ENCODE measurements around the gene PRAMEF9. TPM values are rescaled to one million over a fixed set of nuclear protein-coding genes. Genes with fewer than 3 reads are reported as not detected.

PRAMEF9 gene
- not detected in 2 replicates for total RNA-seq

GRCh38 chr1:13171548-13171947 lies at the start of gene PRAMEF9:
Gene PRAMEF9, plus strand, starts transcription at chr1:13171848. Its CDS starts 3,433 bp downstream, at chr1:13175281.

GRCh38 chr1:13155909-13156308 lies 15.7 kb upstream of the PRAMEF9 start, which contains the start of gene PRAMEF26:
Gene PRAMEF26, minus strand, starts transcription at chr1:13156009. Its CDS starts 2,914 bp downstream, at chr1:13153095.

GRCh38 chr1:13165531-13165930 lies 6.1 kb upstream of the PRAMEF9 start, which contains the start of gene HNRNPCL4:
Gene HNRNPCL4, minus strand, starts transcription at chr1:13165631. Its CDS starts 164 bp downstream, at chr1:13165467.

GRCh38 chr1:13201309-13201708 lies 29.7 kb downstream of the PRAMEF9 start, which contains the start of gene PRAMEF13:
Gene PRAMEF13, minus strand, starts transcription at chr1:13201409. Its CDS starts 1,820 bp downstream, at chr1:13199589.

GRCh38 chr1:13225675-13226204 lies 54.1 kb downstream of the PRAMEF9 start, which contains the start of gene PRAMEF18:
Gene PRAMEF18, minus strand, starts transcription at chr1:13226154. Its CDS starts 48 bp downstream, at chr1:13226106.

Other genes starting within 250 kb of the PRAMEF9 start
- not detected in 2 replicates for gene PRAMEF6, start 224.3 kb upstream of the PRAMEF9 start, total RNA-seq
- not detected in 2 replicates for gene PRAMEF27, start 115.3 kb upstream of the PRAMEF9 start, total RNA-seq
- gene HNRNPCL3, start 111.1 kb upstream of the PRAMEF9 start, total RNA-seq, result not detected in 2 replicates
- not detected in 2 replicates for gene PRAMEF25, start 101.1 kb upstream of the PRAMEF9 start, total RNA-seq
- gene HNRNPCL2, start 55.0 kb upstream of the PRAMEF9 start, total RNA-seq, result not detected in 2 replicates
- gene PRAMEF26, start 15.8 kb upstream of the PRAMEF9 start, total RNA-seq, result not detected in 2 replicates
- gene HNRNPCL4, start 6.2 kb upstream of the PRAMEF9 start, total RNA-seq, result not detected in 2 replicates
- not detected in 2 replicates for gene PRAMEF13, start 29.6 kb downstream of the PRAMEF9 start, total RNA-seq
- not detected in 2 replicates for gene PRAMEF18, start 54.3 kb downstream of the PRAMEF9 start, total RNA-seq
- not detected in 2 replicates for gene PRAMEF5, start 82.3 kb downstream of the PRAMEF9 start, total RNA-seq
- gene PRAMEF8, start 113.3 kb downstream of the PRAMEF9 start, total RNA-seq, result not detected in 2 replicates
- gene PRAMEF33, start 131.7 kb downstream of the PRAMEF9 start, total RNA-seq, result not detected in 2 replicates
- not detected in 2 replicates for gene PRAMEF15, start 143.7 kb downstream of the PRAMEF9 start, total RNA-seq
- gene PRAMEF14, start 175.3 kb downstream of the PRAMEF9 start, total RNA-seq, result not detected in 2 replicates
- gene PRAMEF19, start 200.1 kb downstream of the PRAMEF9 start, total RNA-seq, result not detected in 2 replicates
- not detected in 2 replicates for gene PRAMEF17, start 217.8 kb downstream of the PRAMEF9 start, total RNA-seq
- gene PRAMEF20, start 238.6 kb downstream of the PRAMEF9 start, total RNA-seq, result not detected in 2 replicates